SK-N-SH (cell line): Measurements from ENCODE around the gene NFE2L3. TPM values are rescaled to one million over a fixed set of nuclear protein-coding genes. Genes with fewer than 3 reads are reported as not detected.
"Not testable (repeated sequence)": the region's sequence is repeated elsewhere in the genome, so short reads cannot be mapped to it uniquely, and the experiment has no call there.

ENCODE experiments used
- CTCF ChIA-PET: fragments of 300-600, 350-600 bp; formaldehyde crosslinking; extraction: SDS; loops from one replicate; lab custom pipeline; 2021; lab: Yijun Ruan, JAX
- POLR2A ChIA-PET: fragments of 350-600 bp; sonication (Branson Sonifier 250); formaldehyde crosslinking; extraction: SDS; loops from one replicate; lab custom pipeline; 2020; ENCODE audit warnings: antibody characterized with exemption, inconsistent platforms; lab: Yijun Ruan, JAX
- DNase-seq: peaks from one replicate; pipeline ENCODE4 v3.0.0; 2012
- H2AFZ ChIP-seq: fragments of 200-600 bp; sonication (generic); 2 replicates; pipeline ENCODE4 v1.8.1; 2016; ENCODE audit warnings: antibody characterized with exemption, mild to moderate bottlenecking, low read depth
- H3F3A ChIP-seq: fragments of 200-600 bp; sonication (generic); replicated peaks from 2 replicates; pipeline ENCODE3; 2016; ENCODE audit warnings: antibody characterized with exemption, mild to moderate bottlenecking; ENCODE audit not compliant: insufficient read depth
- H3K27ac ChIP-seq, 2 experiments: fragments of 200-500 bp in 1 of 2; fragments of 200-600 bp in 1 of 2; sonication (Bioruptor generic) in 1 of 2; sonication (generic), shearing (Covaris generic) in 1 of 2; 2 replicates each; pipeline versions ENCODE4 v1.5.1 to v1.6.1; 2014 to 2016; ENCODE audit warnings: low read depth in 2 of 2, inconsistent platforms in 1 of 2, low read length in 1 of 2, mild to moderate bottlenecking in 1 of 2, mixed read lengths in 1 of 2
- H3K27me3 ChIP-seq: fragments of 200-600 bp; sonication (generic), shearing (Covaris generic); 2 replicates; pipeline ENCODE4 v1.6.1; 2016; ENCODE audit warnings: mixed run types; ENCODE audit not compliant: insufficient read depth
- H3K36me3 ChIP-seq, 2 experiments: fragments of 200-500 bp in 1 of 2; fragments of 200-600 bp in 1 of 2; sonication (Bioruptor generic) in 1 of 2; sonication (generic) in 1 of 2; replicated peaks in 1 of 2; 2 replicates each; pipeline versions ENCODE3 to v1.5.1; 2014 to 2016; ENCODE audit warnings: low read length in 1 of 2, mild to moderate bottlenecking in 1 of 2; ENCODE audit not compliant: insufficient read depth in 2 of 2, control insufficient read depth in 1 of 2
- H3K4me1 ChIP-seq, 2 experiments: fragments of 200-500 bp in 1 of 2; fragments of 200-600 bp in 1 of 2; sonication (Bioruptor generic) in 1 of 2; sonication (generic), shearing (Covaris generic) in 1 of 2; 2 replicates each; pipeline versions ENCODE4 v1.5.1 to v1.6.1; 2014 to 2016; ENCODE audit warnings: low read depth in 1 of 2, low read length in 1 of 2, mixed run types in 1 of 2; ENCODE audit not compliant: insufficient read depth in 2 of 2, control insufficient read depth in 1 of 2
- H3K4me2 ChIP-seq: fragments of 200-600 bp; sonication (generic), shearing (Covaris generic); 2 replicates; pipeline ENCODE4 v1.6.1; 2017; ENCODE audit warnings: mixed run types
- H3K4me3 ChIP-seq, 2 experiments: fragments of 200-500 bp in 1 of 2; fragments of 200-600 bp in 1 of 2; sonication (Bioruptor generic) in 1 of 2; sonication (generic), shearing (Covaris generic) in 1 of 2; 2 replicates each; pipeline versions ENCODE4 v1.5.1 to v1.8.1; 2014 to 2016; ENCODE audit warnings: low read depth in 2 of 2, inconsistent platforms in 1 of 2, low read length in 1 of 2, mild to moderate bottlenecking in 1 of 2, mixed read lengths in 1 of 2, moderate library complexity in 1 of 2
- H3K79me2 ChIP-seq: fragments of 200-600 bp; sonication (generic); 2 replicates; pipeline ENCODE4 v1.8.1; 2017; ENCODE audit warnings: mild to moderate bottlenecking; ENCODE audit not compliant: insufficient read depth
- H3K9ac ChIP-seq: fragments of 200-600 bp; sonication (generic); 2 replicates; pipeline ENCODE4 v1.6.1; 2017; ENCODE audit warnings: mixed run types
- H3K9me2 ChIP-seq: fragments of 200-600 bp; sonication (generic); 2 replicates; pipeline ENCODE4 v1.6.1; 2017; ENCODE audit warnings: mixed run types
- H3K9me3 ChIP-seq: fragments of 200-600 bp; sonication (generic); 2 replicates; pipeline ENCODE4 v1.6.1; 2017; ENCODE audit warnings: mixed run types, mild to moderate bottlenecking, moderate library complexity
- H4K20me1 ChIP-seq: fragments of 200-600 bp; sonication (generic); 2 replicates; pipeline ENCODE4 v1.6.1; 2017; ENCODE audit warnings: mild to moderate bottlenecking, mixed run types; ENCODE audit not compliant: insufficient read depth
- CHD2 ChIP-seq: fragments of 150-350 bp; IDR thresholded peaks from 2 replicates; pipeline ENCODE4 v1.6.1; 2018; ENCODE audit warnings: low read length; ENCODE audit not compliant: partially characterized antibody
- EZH2phosphoT487 ChIP-seq: fragments of 200-600 bp; sonication (generic); IDR thresholded peaks from 2 replicates; pipeline ENCODE4 v1.6.1; 2017; ENCODE audit warnings: low read depth, mixed run types, mild to moderate bottlenecking, antibody characterized with exemption, moderate library complexity, borderline replicate concordance
- FOSL2 ChIP-seq: IDR thresholded peaks from 2 replicates; pipeline ENCODE4 v1.4.0; 2012; ENCODE audit warnings: low read depth, mild to moderate bottlenecking, moderate library complexity, borderline replicate concordance
- FOXM1 ChIP-seq: IDR thresholded peaks from 2 replicates; pipeline ENCODE4 v1.4.0; 2012; ENCODE audit warnings: low read depth, mild to moderate bottlenecking
- GABPA ChIP-seq: IDR thresholded peaks from 2 replicates; pipeline ENCODE4 v1.4.0; 2012; ENCODE audit warnings: low read depth, mild to moderate bottlenecking
- GATA2 ChIP-seq: sonication (generic); formaldehyde crosslinking; IDR thresholded peaks from 2 replicates; pipeline ENCODE4 v1.5.0; 2020; ENCODE audit warnings: mild to moderate bottlenecking, missing genetic modification reagents
- NFIC ChIP-seq: IDR thresholded peaks from 2 replicates; pipeline ENCODE4 v1.4.0; 2012; ENCODE audit warnings: borderline replicate concordance
- NRF1 ChIP-seq: IDR thresholded peaks from 2 replicates; pipeline ENCODE4 v1.6.1; 2012; ENCODE audit warnings: low read depth, mild to moderate bottlenecking, low read length
- PBX3 ChIP-seq: IDR thresholded peaks from 2 replicates; pipeline ENCODE4; 2012
- RAD21 ChIP-seq: IDR thresholded peaks from 2 replicates; pipeline ENCODE4 v1.6.1; 2012; ENCODE audit warnings: mild to moderate bottlenecking, low read length
- RCOR1 ChIP-seq: fragments of 150-350 bp; IDR thresholded peaks from 2 replicates; pipeline ENCODE4 v1.6.1; 2017; ENCODE audit warnings: antibody characterized with exemption, low read length
- SIN3A ChIP-seq: IDR thresholded peaks from 2 replicates; pipeline ENCODE4 v1.6.1; 2012; ENCODE audit warnings: low read depth, mild to moderate bottlenecking, low read length, moderate library complexity, borderline replicate concordance
- SMC3 ChIP-seq: IDR thresholded peaks from 2 replicates; pipeline ENCODE4 v1.6.1; 2012; ENCODE audit warnings: low read depth, low read length, improper control_type of control experiment
- TCF12 ChIP-seq: IDR thresholded peaks from 2 replicates; pipeline ENCODE4 v1.4.0; 2012
- TEAD4 ChIP-seq: IDR thresholded peaks from 2 replicates; pipeline ENCODE4 v1.4.0; 2012; ENCODE audit warnings: mild to moderate bottlenecking, borderline replicate concordance; ENCODE audit not compliant: insufficient read depth
- USF1 ChIP-seq: IDR thresholded peaks from 2 replicates; pipeline ENCODE4 v1.4.0; 2012; ENCODE audit warnings: low read depth, borderline replicate concordance
- YY1 ChIP-seq: IDR thresholded peaks from 2 replicates; pipeline ENCODE4 v1.4.0; 2012; ENCODE audit warnings: low read depth, mild to moderate bottlenecking
- ZBTB33 ChIP-seq: IDR thresholded peaks from 2 replicates; pipeline ENCODE4 v1.4.0; 2012; ENCODE audit warnings: low read depth, borderline replicate concordance
- WGBS: methylation state at CpG from one replicate; pipeline ENCODE4 v1.1.6; 2017; ENCODE audit warnings: low lambda C conversion rate; 5-methylcytosine and 5-hydroxymethylcytosine counted together
- polyA plus RNA-seq, 3 experiments: library from polyadenylated mRNA; depleted of rRNA; stranded (reverse); fragments of >200 nt; gene quantifications; 2 replicates each; pipeline ENCODE4 v1.2.3, GENCODE V29; 2012
- TF ChIP-seq, protein P1 (sequence below): IDR thresholded peaks from 2 replicates; pipeline ENCODE4 v1.4.0; 2012; ENCODE audit warnings: low read depth

NFE2L3 gene
- polyA plus RNA-seq, 1 of the 3 experiments (the other 2 are of a cell fraction) = 36.1 TPM

- 35% methylated on average over 4 of the region's 4 CpGs for WGBS
- no peak for TF ChIP-seq FOSL2
- no peak for TF ChIP-seq SIN3A
- TF ChIP-seq FOXM1 = no peak
- TF ChIP-seq YY1 = no peak
- TF ChIP-seq PBX3 = no peak
- no peak for TF ChIP-seq RCOR1
- no peak for TF ChIP-seq SMC3
- TF ChIP-seq, protein P1, sequence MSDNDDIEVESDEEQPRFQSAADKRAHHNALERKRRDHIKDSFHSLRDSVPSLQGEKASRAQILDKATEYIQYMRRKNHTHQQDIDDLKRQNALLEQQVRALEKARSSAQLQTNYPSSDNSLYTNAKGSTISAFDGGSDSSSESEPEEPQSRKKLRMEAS = no peak
- TF ChIP-seq GABPA = no peak
- TF ChIP-seq, all 33 proteins: peak for 0
- POLR2A ChIA-PET = no interaction called here
Observed at GRCh38 chr7:26122745-26123144, 29.3 kb upstream of the NFE2L3 start.

GRCh38 chr7:26124775-26125174 lies 27.2 kb upstream of the NFE2L3 start:
- 19% methylated on average over 4 of the region's 4 CpGs for WGBS
- H3F3A ChIP-seq, H2AFZ ChIP-seq, CTCF ChIA-PET, H3K4me3 ChIP-seq, H3K4me2 ChIP-seq, POLR2A ChIA-PET, H4K20me1 ChIP-seq, H3K9me2 ChIP-seq, H3K9ac ChIP-seq, DNase-seq, H3K4me1 ChIP-seq, H3K27me3 ChIP-seq, H3K9me3 ChIP-seq, H3K79me2 ChIP-seq, H3K27ac ChIP-seq, H3K36me3 ChIP-seq: not testable (repeated sequence)

More at GRCh38 chr7:26122745-26123144, 29.3 kb upstream of the NFE2L3 start:
- no peak overlapping the region for H3K9ac ChIP-seq
- H3F3A ChIP-seq = no peaks in the 10 kb centered on the region
- no peaks in the 10 kb centered on the region for H3K79me2 ChIP-seq
- H3K4me3 ChIP-seq = no peak overlapping the region
- H3K4me2 ChIP-seq = no peak overlapping the region
- no peaks in the 10 kb centered on the region for H3K9me3 ChIP-seq
- H3K9me2 ChIP-seq = no peaks in the 10 kb centered on the region
- H3K36me3 ChIP-seq = no peaks in the 10 kb centered on the region
- no peaks in the 10 kb centered on the region; the same call in 1 of the 2 replicates for H3K27me3 ChIP-seq
- no peaks in the 10 kb centered on the region for H3K4me1 ChIP-seq
- DNase-seq = no peak
- no peak overlapping the region for H3K27ac ChIP-seq
- no peaks in the 10 kb centered on the region for H4K20me1 ChIP-seq
- CTCF ChIA-PET = no interaction called here
- no peak overlapping the region for H2AFZ ChIP-seq

DNA sequence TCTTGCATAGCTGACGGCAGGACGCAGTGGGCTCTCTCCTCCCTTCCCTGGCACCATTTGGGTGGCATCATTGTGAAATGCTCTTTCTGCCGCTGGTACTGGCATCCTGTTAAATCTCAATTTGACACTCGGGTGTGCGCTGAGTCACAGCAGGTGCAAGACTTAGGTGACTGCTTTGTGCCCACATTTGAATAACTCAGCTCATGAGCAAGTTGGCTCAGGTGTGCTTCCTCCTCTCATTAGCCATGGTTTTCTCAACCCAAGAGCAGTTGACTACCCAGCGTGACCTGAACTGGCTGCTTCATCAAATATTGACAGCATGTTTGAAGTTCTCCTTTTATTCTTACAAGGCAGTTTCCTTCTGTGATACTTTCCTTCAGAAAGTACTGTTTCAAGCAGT lies 24.6 kb upstream of the NFE2L3 start:
- ChIA-PET CTCF (interaction anchor here (1.2 to 2.3 kb wide), 3 partner anchors 36 to 48 kb away, joined by 3 to 7 read pairs (median 4); no protein-coding TSS in a partner anchor), POLR2A (no interaction called here)
- no peaks in the 10 kb centered on the region for H3K36me3 ChIP-seq
- H3K79me2 ChIP-seq = no peaks in the 10 kb centered on the region
- no peaks in the 10 kb centered on the region for H4K20me1 ChIP-seq
- no peaks in the 10 kb centered on the region for H3F3A ChIP-seq
- no peak for DNase-seq
- no peak overlapping the region for H3K9ac ChIP-seq
- no peaks in the 10 kb centered on the region; the same call in 1 of the 2 replicates for H3K27me3 ChIP-seq
- H3K9me2 ChIP-seq = no peaks in the 10 kb centered on the region
- no peak overlapping the region for H3K27ac ChIP-seq
- 77% methylated on average over 6 of the region's 6 CpGs for WGBS
- no peaks in the 10 kb centered on the region; a peak in 1 of 4 replicates for H3K4me1 ChIP-seq
- H3K4me3 ChIP-seq = no peak overlapping the region
- H3K4me2 ChIP-seq = no peak overlapping the region
- H3K9me3 ChIP-seq = no peaks in the 10 kb centered on the region
- H2AFZ ChIP-seq = no peak overlapping the region
- TF ChIP-seq SIN3A (no peak), EZH2phosphoT487 (no peak), NFIC (no peak), FOSL2 (no peak), GABPA (no peak), FOXM1 (no peak), ZBTB33 (no peak), NRF1 (no peak), RAD21 (no peak), GATA2 (no peak), TCF12 (no peak), USF1 (no peak), TEAD4 (no peak), YY1 (no peak), CHD2 (no peak)
- TF ChIP-seq, protein P1 = no peak
